ENCODE results near the gene RPL21.

RPL21 gene

DNA sequence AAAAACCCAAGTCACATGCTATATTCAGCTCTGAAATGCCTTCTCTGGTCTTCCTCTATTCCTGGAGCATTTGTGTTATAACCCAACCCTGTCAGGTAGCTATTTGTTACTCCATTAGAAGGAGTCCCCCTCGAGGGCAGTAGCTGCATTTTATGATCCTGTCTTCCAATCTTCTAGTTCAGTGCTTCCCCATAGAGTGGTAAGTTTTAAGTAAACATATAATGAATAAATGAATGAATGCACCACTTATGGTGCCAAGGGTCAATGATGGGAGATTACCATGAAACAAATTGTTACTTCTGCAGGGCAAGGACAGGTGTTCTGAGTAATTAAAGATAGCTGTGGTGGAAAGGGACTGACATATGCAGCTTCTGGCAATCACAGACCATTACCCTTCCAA is 23.3 kb downstream of the RPL21 start:
- TF ChIP-seq, protein P1, sequence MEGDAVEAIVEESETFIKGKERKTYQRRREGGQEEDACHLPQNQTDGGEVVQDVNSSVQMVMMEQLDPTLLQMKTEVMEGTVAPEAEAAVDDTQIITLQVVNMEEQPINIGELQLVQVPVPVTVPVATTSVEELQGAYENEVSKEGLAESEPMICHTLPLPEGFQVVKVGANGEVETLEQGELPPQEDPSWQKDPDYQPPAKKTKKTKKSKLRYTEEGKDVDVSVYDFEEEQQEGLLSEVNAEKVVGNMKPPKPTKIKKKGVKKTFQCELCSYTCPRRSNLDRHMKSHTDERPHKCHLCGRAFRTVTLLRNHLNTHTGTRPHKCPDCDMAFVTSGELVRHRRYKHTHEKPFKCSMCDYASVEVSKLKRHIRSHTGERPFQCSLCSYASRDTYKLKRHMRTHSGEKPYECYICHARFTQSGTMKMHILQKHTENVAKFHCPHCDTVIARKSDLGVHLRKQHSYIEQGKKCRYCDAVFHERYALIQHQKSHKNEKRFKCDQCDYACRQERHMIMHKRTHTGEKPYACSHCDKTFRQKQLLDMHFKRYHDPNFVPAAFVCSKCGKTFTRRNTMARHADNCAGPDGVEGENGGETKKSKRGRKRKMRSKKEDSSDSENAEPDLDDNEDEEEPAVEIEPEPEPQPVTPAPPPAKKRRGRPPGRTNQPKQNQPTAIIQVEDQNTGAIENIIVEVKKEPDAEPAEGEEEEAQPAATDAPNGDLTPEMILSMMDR (IDR thresholded peaks at IDR 0.05; ENCODE audit: insufficient read depth, low read length, poor library complexity, severe bottlenecking), result no peak
- no peak for TF ChIP-seq EZH2phosphoT487 (conservative IDR thresholded peaks at IDR 0.05; ENCODE audit: low read length)
- Histone ChIP-seq H3K9me3 (ENCODE audit: insufficient read depth, low read length) (no peaks in the 10 kb centered on the region), H4K20me1 (ENCODE audit: low read depth, low read length) (no peaks in the 10 kb centered on the region), H3F3A (ENCODE audit: insufficient read depth) (no peaks in the 10 kb centered on the region), H2AFZ (ENCODE audit: low read depth, low read length, severe bottlenecking) (no peak overlapping the region), H3K9me2 (replicated peaks; ENCODE audit: insufficient read depth, low read length) (no peaks in the 10 kb centered on the region), H3K4me2 (ENCODE audit: low read depth, low read length, poor library complexity, severe bottlenecking) (no peak overlapping the region), H3K9ac (ENCODE audit: low read length) (no peak overlapping the region), H3K36me3 (ENCODE audit: low read length) (no peaks in the 10 kb centered on the region), H3K27me3 (ENCODE audit: low read length) (no peaks in the 10 kb centered on the region), H3K4me3 (ENCODE audit: insufficient read depth, low read length, poor library complexity, severe bottlenecking) (no peak overlapping the region), H3K79me2 (ENCODE audit: insufficient read depth, low read length) (no peaks in the 10 kb centered on the region), H3K27ac (ENCODE audit: low read depth, low read length) (no peak overlapping the region)

GRCh38 chr13:27276188-27276587 is 24.8 kb downstream of the RPL21 start:
- Histone ChIP-seq H3K9me2 (replicated peaks; ENCODE audit: insufficient read depth, low read length) (no peaks in the 10 kb centered on the region), H3K79me2 (ENCODE audit: insufficient read depth, low read length) (no peaks in the 10 kb centered on the region), H3K36me3 (ENCODE audit: low read length) (no peaks in the 10 kb centered on the region), H2AFZ (ENCODE audit: low read depth, low read length, severe bottlenecking) (no peak overlapping the region), H3F3A (ENCODE audit: insufficient read depth) (no peaks in the 10 kb centered on the region), H3K9ac (ENCODE audit: low read length) (no peak overlapping the region), H3K4me2 (ENCODE audit: low read depth, low read length, poor library complexity, severe bottlenecking) (no peak overlapping the region), H3K27me3 (ENCODE audit: low read length) (no peaks in the 10 kb centered on the region), H3K27ac (ENCODE audit: low read depth, low read length) (no peak overlapping the region), H3K4me3 (ENCODE audit: insufficient read depth, low read length, poor library complexity, severe bottlenecking) (no peak overlapping the region), H4K20me1 (ENCODE audit: low read depth, low read length) (no peaks in the 10 kb centered on the region), H3K9me3 (ENCODE audit: insufficient read depth, low read length) (no peaks in the 10 kb centered on the region)
- TF ChIP-seq, protein P1 (IDR thresholded peaks at IDR 0.05; ENCODE audit: insufficient read depth, low read length, poor library complexity, severe bottlenecking), result no peak
- TF ChIP-seq EZH2phosphoT487 (conservative IDR thresholded peaks at IDR 0.05; ENCODE audit: low read length), result no peak

- H3K9ac ChIP-seq (ENCODE audit: low read length), result no peak overlapping the region
- no peaks in the 10 kb centered on the region for H4K20me1 ChIP-seq (ENCODE audit: low read depth, low read length)
- no peaks in the 10 kb centered on the region for H3K9me2 ChIP-seq (replicated peaks; ENCODE audit: insufficient read depth, low read length)
- H3K79me2 ChIP-seq (ENCODE audit: insufficient read depth, low read length), result no peaks in the 10 kb centered on the region
- no peaks in the 10 kb centered on the region for H3K27me3 ChIP-seq (ENCODE audit: low read length)
- H3K36me3 ChIP-seq (ENCODE audit: low read length), result no peaks in the 10 kb centered on the region
- no peak overlapping the region for H3K4me3 ChIP-seq (ENCODE audit: insufficient read depth, low read length, poor library complexity, severe bottlenecking)
- no peaks in the 10 kb centered on the region for H3K9me3 ChIP-seq (ENCODE audit: insufficient read depth, low read length)
- no peak overlapping the region for H2AFZ ChIP-seq (ENCODE audit: low read depth, low read length, severe bottlenecking)
- H3F3A ChIP-seq (ENCODE audit: insufficient read depth), result no peaks in the 10 kb centered on the region
- TF ChIP-seq EZH2phosphoT487 (conservative IDR thresholded peaks at IDR 0.05; ENCODE audit: low read length), result no peak
- TF ChIP-seq, protein P1 (IDR thresholded peaks at IDR 0.05; ENCODE audit: insufficient read depth, low read length, poor library complexity, severe bottlenecking), result no peak
- no peak overlapping the region for H3K4me2 ChIP-seq (ENCODE audit: low read depth, low read length, poor library complexity, severe bottlenecking)
- no peak overlapping the region for H3K27ac ChIP-seq (ENCODE audit: low read depth, low read length)
Observed at GRCh38 chr13:27279506-27279905, 28.1 kb downstream of the RPL21 start.

All from SU-DHL-6 (cell line).